GM11168 (cell line): Measurements from ENCODE around the gene MAN1C1.

Experiments used
- in situ Hi-C: fragments of 300-500 bp; cut with MboI; formaldehyde crosslinking; loops from one replicate; pipeline ENCODE4 v1.12.0; 2022; ENCODE audit warnings: low sequenced_read_pairs; ENCODE audit not compliant: unreplicated experiment

The MAN1C1 gene

GRCh38 chr1:25616095-25616986 lies at the start of gene MAN1C1:
Gene MAN1C1, plus strand, starts transcription at chr1:25616791. Its CDS starts 1,007 bp downstream, at chr1:25617798.
- in situ Hi-C loops = loop anchor here (10.0 kb wide), 1 partner anchor 188 kb away; the partner anchor contains the start of gene SELENON

- in situ Hi-C loops = no loop called here
Observed at GRCh38 chr1:25567710-25568089, 48.9 kb upstream of the MAN1C1 start.

GRCh38 chr1:25568090-25568833 lies 48.3 kb upstream of the MAN1C1 start:
- in situ Hi-C loops = no loop called here

GRCh38 chr1:25568834-25569596 lies 47.6 kb upstream of the MAN1C1 start:
- in situ Hi-C loops = no loop called here

- in situ Hi-C loops = no loop called here
Observed at GRCh38 chr1:25569597-25570396, 46.8 kb upstream of the MAN1C1 start.

- in situ Hi-C loops = no loop called here
Observed at GRCh38 chr1:25570798-25571521, 45.6 kb upstream of the MAN1C1 start.

GRCh38 chr1:25571522-25571970 lies 45.0 kb upstream of the MAN1C1 start:
- in situ Hi-C loops = no loop called here

- in situ Hi-C loops = no loop called here
Observed at GRCh38 chr1:25572107-25572506, 44.5 kb upstream of the MAN1C1 start.

- in situ Hi-C loops = no loop called here
Observed at GRCh38 chr1:25572708-25573590, 43.6 kb upstream of the MAN1C1 start.

- in situ Hi-C loops = no loop called here
Observed at GRCh38 chr1:25573591-25573930, 43.0 kb upstream of the MAN1C1 start.

GRCh38 chr1:25573961-25574360 lies 42.6 kb upstream of the MAN1C1 start:
- in situ Hi-C loops = no loop called here

- in situ Hi-C loops = no loop called here
Observed at GRCh38 chr1:25575191-25575590, 41.4 kb upstream of the MAN1C1 start.

- in situ Hi-C loops = no loop called here
Observed at GRCh38 chr1:25576459-25577133, 40.0 kb upstream of the MAN1C1 start.

GRCh38 chr1:25577134-25577920 lies 39.3 kb upstream of the MAN1C1 start:
- in situ Hi-C loops = no loop called here

GRCh38 chr1:25579292-25580252 lies 37.0 kb upstream of the MAN1C1 start:
- in situ Hi-C loops = no loop called here

GRCh38 chr1:25580927-25581326 lies 35.7 kb upstream of the MAN1C1 start:
- in situ Hi-C loops = no loop called here
